GM13977 (cell line): ENCODE data around the gene LYG1.
A peak's percentile ranks its signal among the peaks of the same experiment; 100 is the strongest.
"Not testable (repeated sequence)": the region's sequence is repeated elsewhere in the genome, so short reads cannot be mapped to it uniquely, and the experiment has no call there.

Experiments
- DNase-seq: peaks from one replicate; pipeline ENCODE4 v3.0.0; 2012; ENCODE audit warnings: low spot score
- CTCF ChIP-seq: IDR thresholded peaks from 2 replicates; pipeline ENCODE4 v1.5.1; 2012; ENCODE audit warnings: mild to moderate bottlenecking, control low read depth; ENCODE audit not compliant: insufficient read depth; ENCODE audit errors: extremely low read depth, missing control alignments
- in situ Hi-C: fragments of 300-500 bp; cut with MboI; formaldehyde crosslinking; loops from one replicate; pipeline ENCODE4 v1.12.0; 2022; ENCODE audit warnings: low sequenced_read_pairs, low pct_unique_long_range_greater_than_20kb, mixed read lengths, inconsistent platforms; ENCODE audit not compliant: unreplicated experiment

LYG1 gene

GRCh38 chr2:99337113-99338028 lies 36.4 kb upstream of the LYG1 start, which contains the start of gene EIF5B:
TSS of gene EIF5B (plus strand) at chr2:99337389. CDS start at chr2:99337555, 166 bp downstream.
- peak; percentile 87 for TF ChIP-seq CTCF
- in situ Hi-C loops, result no loop called here

GRCh38 chr2:99336804-99337112 lies 35.8 kb upstream of the LYG1 start:
- no peak for DNase-seq
- in situ Hi-C loops, result no loop called here
- TF ChIP-seq CTCF, result no peak

More at GRCh38 chr2:99337113-99338028, 36.4 kb upstream of the LYG1 start, which contains the start of gene EIF5B:
- peak; percentile 93 for DNase-seq

- in situ Hi-C loops, result no loop called here
- DNase-seq, result peak; percentile 96
- TF ChIP-seq CTCF, result no peak
Measured at GRCh38 chr2:99335911-99336803, 35.2 kb upstream of the LYG1 start, which contains the start of gene TXNDC9. TSS of gene TXNDC9 (minus strand) at chr2:99336333. CDS start at chr2:99333210, 3,123 bp downstream.

- no peak for TF ChIP-seq CTCF
- DNase-seq, result no peak
- in situ Hi-C loops, result no loop called here
Measured at GRCh38 chr2:99325384-99325783, 24.4 kb upstream of the LYG1 start.

GRCh38 chr2:99317873-99318200 lies 16.8 kb upstream of the LYG1 start:
- in situ Hi-C loops, DNase-seq: not testable (repeated sequence)

- in situ Hi-C loops, result no loop called here
- DNase-seq, result no peak
- TF ChIP-seq CTCF, result no peak
Measured at GRCh38 chr2:99317161-99317872, 16.3 kb upstream of the LYG1 start.
